ENCODE results near the gene TTYH3.

TTYH3 gene

DNA sequence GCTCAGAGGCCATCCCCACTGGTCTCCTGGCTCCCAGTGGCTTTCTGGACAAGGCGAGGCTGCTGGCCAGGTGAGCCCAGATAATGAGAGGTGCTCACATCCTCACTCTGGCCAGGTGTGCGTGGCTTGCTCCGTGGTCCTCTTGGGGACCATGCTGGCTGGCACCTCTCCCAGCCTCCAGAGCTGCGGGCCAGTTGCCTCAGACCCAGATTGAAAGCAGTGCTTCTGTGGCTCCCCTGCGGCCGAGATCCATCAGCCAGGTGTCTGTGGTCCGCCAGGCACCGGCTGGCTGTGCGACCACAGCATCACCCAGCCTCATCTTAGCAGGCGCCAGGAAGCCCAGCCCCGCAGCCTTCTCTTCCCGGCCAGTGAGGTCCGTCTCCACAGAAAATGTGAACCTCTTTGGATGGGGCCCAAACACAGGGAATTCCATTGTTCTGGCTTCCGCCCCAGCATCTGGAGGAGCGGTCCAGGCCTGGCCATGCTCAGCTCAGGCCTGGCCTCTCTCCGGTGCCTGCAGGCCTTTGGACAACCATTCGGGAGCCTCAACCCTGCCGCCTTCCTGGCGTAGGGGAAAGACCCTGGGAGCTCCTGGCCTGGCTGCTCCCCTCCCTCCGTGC, 5.2 kb upstream of the TTYH3 start:
- Histone ChIP-seq H3K9me3 (ENCODE audit: control insufficient read depth, insufficient read depth, low read depth, low read length) (no peaks in the 10 kb centered on the region), H3K27ac (ENCODE audit: extremely low read depth, low read depth, low read length) (no peak overlapping the region), H3K4me1 (ENCODE audit: control insufficient read depth, insufficient read depth, low read length) (no peaks in the 10 kb centered on the region; the same call in 1 of the 2 replicates), H3K4me3 (ENCODE audit: low read depth, low read length) (no peak overlapping the region), H3K36me3 (ENCODE audit: control insufficient read depth in 2 of 2, insufficient read depth in 1 of 2, low read length in 2 of 2) (no peaks in the 10 kb centered on the region)
- TF ChIP-seq ZNF600 (tag by site-specific recombination; IDR thresholded peaks at IDR 0.05) (peak; percentile 51), ZNF324 (tag by site-specific recombination; IDR thresholded peaks at IDR 0.05) (no peak)
- ChIA-PET CTCF (no interaction called here), POLR2A (no interaction called here)

DNA sequence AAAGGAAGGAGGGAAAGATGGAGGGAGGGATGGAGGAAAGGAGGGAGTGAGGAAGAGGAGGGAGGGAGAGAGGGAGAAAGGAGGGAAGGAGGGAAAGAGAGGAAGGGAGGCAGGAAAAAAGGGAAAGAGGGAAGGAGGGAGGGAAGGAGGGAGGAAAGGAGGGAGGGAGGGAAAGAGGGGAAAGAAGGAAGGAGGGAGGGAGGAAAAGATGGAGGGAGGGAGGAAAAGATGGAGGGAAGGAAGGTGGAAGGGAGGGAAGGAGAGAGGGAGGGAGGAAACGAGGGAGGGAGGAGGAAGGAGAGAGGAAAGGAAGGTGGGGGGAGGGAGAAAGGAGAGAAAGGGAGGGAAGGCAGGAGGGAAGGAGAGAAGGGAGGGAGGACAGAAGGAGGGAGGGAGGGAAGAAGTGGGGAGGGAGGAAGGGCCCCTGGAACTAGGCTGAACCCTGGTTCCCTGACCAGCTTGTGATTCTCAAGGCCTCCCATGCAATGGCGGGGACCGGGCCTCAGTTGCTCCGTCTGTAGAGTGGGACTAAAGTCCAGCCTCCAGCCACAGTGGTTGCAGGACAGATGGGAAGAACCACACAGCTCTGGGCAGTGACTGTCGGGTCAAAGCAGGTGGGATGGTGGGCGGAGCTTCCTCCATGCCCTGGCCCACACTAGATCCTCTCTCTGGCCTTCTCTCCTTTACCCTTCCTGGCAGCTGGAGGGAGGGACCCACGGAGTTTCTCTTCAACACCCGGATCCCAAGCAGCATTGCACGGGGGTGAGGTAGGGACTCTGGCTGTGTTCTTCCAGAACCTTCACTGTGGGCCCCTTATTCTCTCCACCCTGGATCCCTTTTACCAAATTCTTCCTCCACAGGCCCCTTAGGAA, 4.3 kb upstream of the TTYH3 start:
- H3K9me3 ChIP-seq (ENCODE audit: control insufficient read depth, insufficient read depth, low read depth, low read length): no peaks in the 10 kb centered on the region
- CTCF ChIA-PET: no interaction called here
- POLR2A ChIA-PET: no interaction called here
- H3K36me3 ChIP-seq (ENCODE audit: control insufficient read depth in 2 of 2, insufficient read depth in 1 of 2, low read length in 2 of 2): no peaks in the 10 kb centered on the region
- TF ChIP-seq ZNF366 (tag by site-specific recombination; conservative IDR thresholded peaks at IDR 0.05) (peak; percentile 99), ZBTB20 (tag by site-specific recombination; IDR thresholded peaks at IDR 0.05) (peak; percentile 34; the same call in 1 of the 2 replicates), ZNF544 (tag by site-specific recombination; IDR thresholded peaks at IDR 0.05) (no peak), SP2 (tag by site-specific recombination; IDR thresholded peaks at IDR 0.05) (0 out of 2 replicates have a peak, but pooled peaks have one; percentile 31), ZNF202 (tag by site-specific recombination; IDR thresholded peaks at IDR 0.05; ENCODE audit: borderline replicate concordance) (no peak), IKZF3 (tag by site-specific recombination; IDR thresholded peaks at IDR 0.05) (0 out of 2 replicates have a peak, but pooled peaks have one; percentile 4), PRDM1 (tag by site-specific recombination; IDR thresholded peaks at IDR 0.05) (peak; percentile 93)
- TF ChIP-seq, protein P1, sequence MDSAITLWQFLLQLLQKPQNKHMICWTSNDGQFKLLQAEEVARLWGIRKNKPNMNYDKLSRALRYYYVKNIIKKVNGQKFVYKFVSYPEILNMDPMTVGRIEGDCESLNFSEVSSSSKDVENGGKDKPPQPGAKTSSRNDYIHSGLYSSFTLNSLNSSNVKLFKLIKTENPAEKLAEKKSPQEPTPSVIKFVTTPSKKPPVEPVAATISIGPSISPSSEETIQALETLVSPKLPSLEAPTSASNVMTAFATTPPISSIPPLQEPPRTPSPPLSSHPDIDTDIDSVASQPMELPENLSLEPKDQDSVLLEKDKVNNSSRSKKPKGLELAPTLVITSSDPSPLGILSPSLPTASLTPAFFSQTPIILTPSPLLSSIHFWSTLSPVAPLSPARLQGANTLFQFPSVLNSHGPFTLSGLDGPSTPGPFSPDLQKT (IDR thresholded peaks at IDR 0.05; ENCODE audit: borderline replicate concordance, low read depth, low read length): no peak
- TF ChIP-seq, protein P2, sequence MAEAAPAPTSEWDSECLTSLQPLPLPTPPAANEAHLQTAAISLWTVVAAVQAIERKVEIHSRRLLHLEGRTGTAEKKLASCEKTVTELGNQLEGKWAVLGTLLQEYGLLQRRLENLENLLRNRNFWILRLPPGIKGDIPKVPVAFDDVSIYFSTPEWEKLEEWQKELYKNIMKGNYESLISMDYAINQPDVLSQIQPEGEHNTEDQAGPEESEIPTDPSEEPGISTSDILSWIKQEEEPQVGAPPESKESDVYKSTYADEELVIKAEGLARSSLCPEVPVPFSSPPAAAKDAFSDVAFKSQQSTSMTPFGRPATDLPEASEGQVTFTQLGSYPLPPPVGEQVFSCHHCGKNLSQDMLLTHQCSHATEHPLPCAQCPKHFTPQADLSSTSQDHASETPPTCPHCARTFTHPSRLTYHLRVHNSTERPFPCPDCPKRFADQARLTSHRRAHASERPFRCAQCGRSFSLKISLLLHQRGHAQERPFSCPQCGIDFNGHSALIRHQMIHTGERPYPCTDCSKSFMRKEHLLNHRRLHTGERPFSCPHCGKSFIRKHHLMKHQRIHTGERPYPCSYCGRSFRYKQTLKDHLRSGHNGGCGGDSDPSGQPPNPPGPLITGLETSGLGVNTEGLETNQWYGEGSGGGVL (tag by site-specific recombination; IDR thresholded peaks at IDR 0.05): 0 out of 2 replicates have a peak, but pooled peaks have one; percentile 38
- TF ChIP-seq, protein P3, sequence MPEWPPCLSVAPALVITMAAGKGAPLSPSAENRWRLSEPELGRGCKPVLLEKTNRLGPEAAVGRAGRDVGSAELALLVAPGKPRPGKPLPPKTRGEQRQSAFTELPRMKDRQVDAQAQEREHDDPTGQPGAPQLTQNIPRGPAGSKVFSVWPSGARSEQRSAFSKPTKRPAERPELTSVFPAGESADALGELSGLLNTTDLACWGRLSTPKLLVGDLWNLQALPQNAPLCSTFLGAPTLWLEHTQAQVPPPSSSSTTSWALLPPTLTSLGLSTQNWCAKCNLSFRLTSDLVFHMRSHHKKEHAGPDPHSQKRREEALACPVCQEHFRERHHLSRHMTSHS (tag by site-specific recombination; IDR thresholded peaks at IDR 0.05): 0 out of 2 replicates have a peak, but pooled peaks have one; percentile 20
- H3K27ac ChIP-seq (ENCODE audit: extremely low read depth, low read depth, low read length): no peak overlapping the region
- H3K4me3 ChIP-seq (ENCODE audit: low read depth, low read length): no peak overlapping the region
- H3K4me1 ChIP-seq (ENCODE audit: control insufficient read depth, insufficient read depth, low read length): no peaks in the 10 kb centered on the region; the same call in 1 of the 2 replicates

DNA sequence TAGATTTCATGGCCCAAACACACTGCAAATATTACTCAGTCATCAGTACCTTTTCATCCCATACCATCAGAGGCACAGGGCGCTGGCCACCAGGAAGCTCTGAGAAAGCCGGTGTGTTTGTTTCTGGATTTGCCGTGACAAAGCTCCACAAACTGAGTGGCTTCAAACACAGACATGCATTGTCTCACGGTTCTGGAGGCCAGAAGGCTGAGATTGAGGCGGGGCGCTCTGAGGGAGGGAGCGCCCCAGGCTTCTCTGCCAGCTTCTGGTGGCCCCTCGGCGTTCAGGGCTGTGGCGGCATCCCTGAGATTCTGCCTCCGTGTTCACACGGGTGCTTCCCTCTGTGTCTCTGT, 3.7 kb upstream of the TTYH3 start:
- no peaks in the 10 kb centered on the region; the same call in 1 of the 2 replicates for H3K4me1 ChIP-seq (ENCODE audit: control insufficient read depth, insufficient read depth, low read length)
- H3K9me3 ChIP-seq (ENCODE audit: control insufficient read depth, insufficient read depth, low read depth, low read length): no peaks in the 10 kb centered on the region
- CTCF ChIA-PET: no interaction called here
- no peak overlapping the region for H3K4me3 ChIP-seq (ENCODE audit: low read depth, low read length)
- TF ChIP-seq, protein P4, sequence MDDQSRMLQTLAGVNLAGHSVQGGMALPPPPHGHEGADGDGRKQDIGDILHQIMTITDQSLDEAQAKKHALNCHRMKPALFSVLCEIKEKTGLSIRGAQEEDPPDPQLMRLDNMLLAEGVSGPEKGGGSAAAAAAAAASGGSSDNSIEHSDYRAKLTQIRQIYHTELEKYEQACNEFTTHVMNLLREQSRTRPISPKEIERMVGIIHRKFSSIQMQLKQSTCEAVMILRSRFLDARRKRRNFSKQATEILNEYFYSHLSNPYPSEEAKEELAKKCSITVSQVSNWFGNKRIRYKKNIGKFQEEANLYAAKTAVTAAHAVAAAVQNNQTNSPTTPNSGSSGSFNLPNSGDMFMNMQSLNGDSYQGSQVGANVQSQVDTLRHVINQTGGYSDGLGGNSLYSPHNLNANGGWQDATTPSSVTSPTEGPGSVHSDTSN (CRISPR knock-in tag; IDR thresholded peaks at IDR 0.05): no peak
- TF ChIP-seq ZNF629 (tag by site-specific recombination; IDR thresholded peaks at IDR 0.05): no peak
- no peak for TF ChIP-seq ZFP69B (tag by site-specific recombination; IDR thresholded peaks at IDR 0.05)
- TF ChIP-seq ZNF10 (tag by site-specific recombination; IDR thresholded peaks at IDR 0.05): no peak
- TF ChIP-seq HOXC10 (CRISPR knock-in tag; IDR thresholded peaks at IDR 0.05): no peak
- TF ChIP-seq ZNF560 (tag by site-specific recombination; IDR thresholded peaks at IDR 0.05; ENCODE audit: borderline replicate concordance): no peak
- no peak for TF ChIP-seq ZNF37A (tag by site-specific recombination; IDR thresholded peaks at IDR 0.05)
- TF ChIP-seq ZNF302 (tag by site-specific recombination; IDR thresholded peaks at IDR 0.05; ENCODE audit: low read depth): no peak
- TF ChIP-seq ZNF571 (tag by site-specific recombination; IDR thresholded peaks at IDR 0.05): no peak
- TF ChIP-seq, protein P2 (tag by site-specific recombination; IDR thresholded peaks at IDR 0.05): no peak
- no peak for TF ChIP-seq TCF7L2 (IDR thresholded peaks at IDR 0.05; ENCODE audit: borderline replicate concordance, low read depth, low read length)
- TF ChIP-seq ZNF791 (tag by site-specific recombination; IDR thresholded peaks at IDR 0.05): no peak
- TF ChIP-seq ZFP3 (tag by site-specific recombination; IDR thresholded peaks at IDR 0.05; ENCODE audit: low read depth): no peak
- POLR2A ChIA-PET: no interaction called here
- no peaks in the 10 kb centered on the region for H3K36me3 ChIP-seq (ENCODE audit: control insufficient read depth in 2 of 2, insufficient read depth in 1 of 2, low read length in 2 of 2)
- H3K27ac ChIP-seq (ENCODE audit: extremely low read depth, low read depth, low read length): no peak overlapping the region

Data from HEK293 (cell line).